IgD-negative memory B cell (primary cell): ENCODE data around the gene MGME1. TPM values are rescaled to one million over a fixed set of nuclear protein-coding genes. Genes with fewer than 3 reads are reported as not detected.

ENCODE experiments used
- H3K27ac Mint-ChIP-seq, 3 donors: one replicate each; pipeline ENCODE4 v1.8.0; 2020 to 2022; ENCODE audit warnings: mild to moderate bottlenecking in 3 of 3, mixed read lengths in 3 of 3, moderate library complexity in 1 of 3
- H3K27me3 Mint-ChIP-seq: one replicate; pipeline ENCODE4 v1.8.0; 2021; ENCODE audit warnings: mixed read lengths
- H3K36me3 Mint-ChIP-seq: one replicate; pipeline ENCODE4 v1.8.0; 2020; ENCODE audit warnings: mild to moderate bottlenecking, mixed read lengths
- H3K4me1 Mint-ChIP-seq, 3 donors: one replicate each; pipeline ENCODE4 v1.8.0; 2020 to 2022; ENCODE audit warnings: mixed read lengths in 3 of 3, mild to moderate bottlenecking in 1 of 3
- H3K4me3 Mint-ChIP-seq, 4 donors: one replicate each; pipeline ENCODE4 v1.8.0; 2020 to 2022; ENCODE audit warnings: mild to moderate bottlenecking in 4 of 4, mixed read lengths in 4 of 4, moderate library complexity in 3 of 4
- H3K9me3 Mint-ChIP-seq, 3 donors: one replicate each; pipeline ENCODE4 v1.8.0; 2020 to 2021; ENCODE audit warnings: mixed read lengths in 3 of 3, mild to moderate bottlenecking in 1 of 3
- polyA plus RNA-seq: library from polyadenylated mRNA; unstranded; fragments of 300-500 nt; fragmentation: Illumina TruSeq; gene quantifications from one replicate; pipeline ENCODE4 v1.2.3, GENCODE V29; 2021

The MGME1 gene
- polyA plus RNA-seq, 1 donor from 2014 or later = 29.2 TPM

- Mint-ChIP-seq H3K4me1 (no peaks in the 10 kb centered on the region), H3K36me3 (no peaks in the 10 kb centered on the region), H3K4me3 (no peak overlapping the region), H3K27ac (no peak overlapping the region), H3K27me3 (peaks cover 7% of the 10 kb centered on the region), H3K9me3 (no peaks in the 10 kb centered on the region)
These were observed 62.2 kb downstream of the MGME1 start for GRCh38 chr20:18031050-18031449.

GRCh38 chr20:18031888-18032509 is 63.2 kb downstream of the MGME1 start:
- H3K27ac Mint-ChIP-seq = no peak overlapping the region
- peaks cover 10% of the 10 kb centered on the region for H3K27me3 Mint-ChIP-seq
- H3K4me3 Mint-ChIP-seq = no peak overlapping the region
- H3K4me1 Mint-ChIP-seq = no peaks in the 10 kb centered on the region
- H3K36me3 Mint-ChIP-seq = no peaks in the 10 kb centered on the region
- no peaks in the 10 kb centered on the region for H3K9me3 Mint-ChIP-seq

- Mint-ChIP-seq H3K4me3 (no peak overlapping the region), H3K9me3 (no peaks in the 10 kb centered on the region), H3K27me3 (peaks cover 14% of the 10 kb centered on the region), H3K4me1 (no peaks in the 10 kb centered on the region), H3K36me3 (no peaks in the 10 kb centered on the region), H3K27ac (no peak overlapping the region)
These were observed 64.4 kb downstream of the MGME1 start for GRCh38 chr20:18032977-18033892.

- Mint-ChIP-seq H3K4me1 (no peaks in the 10 kb centered on the region), H3K4me3 (no peak overlapping the region), H3K36me3 (no peaks in the 10 kb centered on the region), H3K27me3 (peaks cover 21% of the 10 kb centered on the region), H3K27ac (no peak overlapping the region), H3K9me3 (no peaks in the 10 kb centered on the region)
These were observed 65.2 kb downstream of the MGME1 start for GRCh38 chr20:18034039-18034438.

- Mint-ChIP-seq H3K27ac (no peak overlapping the region), H3K4me1 (peaks cover 0 to 2% (median 0%) of the 10 kb centered on the region in 3 donors)
These were observed 70.2 kb downstream of the MGME1 start for GRCh38 chr20:18039063-18039462.

More at GRCh38 chr20:18039063-18039462, 70.2 kb downstream of the MGME1 start:
- Mint-ChIP-seq H3K9me3 (peaks cover 0 to 15% (median 6%) of the 10 kb centered on the region in 3 donors), H3K4me3 (no peak overlapping the region), H3K27me3 (peaks cover 29% of the 10 kb centered on the region), H3K36me3 (no peaks in the 10 kb centered on the region)

Other genes with a start within 250 kb of the MGME1 start
- gene SNX5, start 224 bp upstream of the MGME1 start, polyA plus RNA-seq = 103 TPM
- not detected for gene OVOL2, start 88.9 kb downstream of the MGME1 start, polyA plus RNA-seq
- 19.4 TPM for gene KAT14, start 168.8 kb downstream of the MGME1 start, polyA plus RNA-seq
- 24.3 TPM for gene PET117, start 168.8 kb downstream of the MGME1 start, polyA plus RNA-seq